Endothelial cell of umbilical vein (primary cell): ENCODE measurements around the gene PAFAH2. TPM values are rescaled to one million over a fixed set of nuclear protein-coding genes. Genes with fewer than 3 reads are reported as not detected.

Experiments
- BruUV-seq: library from RNA; stranded (reverse); fragments of 400-500 nt; replicated peaks from 2 replicates; lab custom pipeline; 2021; lab: Mats Ljungman, UMichigan
- CTCF ChIA-PET: fragments of 300-600, 350-600 bp; sonication (Branson Sonifier 250); formaldehyde crosslinking; loops from one replicate; lab custom pipeline; 2021; ENCODE audit warnings: antibody characterized with exemption, inconsistent platforms; lab: Charles Lee
- POLR2A ChIA-PET: fragments of 300-600, 350-600 bp; sonication (Branson Sonifier 250); formaldehyde crosslinking; loops from one replicate; lab custom pipeline; 2021; ENCODE audit warnings: antibody characterized with exemption, inconsistent platforms; lab: Charles Lee
- DNase-seq: peaks from one replicate; pipeline ENCODE4 v3.0.0-alpha.2; 2011; ENCODE audit warnings: low read depth, low spot score
- FAIRE-seq: peaks from 2 replicates; lab custom pipeline; 2011; peaks lifted over from hg19 to GRCh38; lab: Jason Lieb, UNC
- H2AFZ ChIP-seq: 2 replicates; pipeline ENCODE4 v1.6.0; 2012; ENCODE audit warnings: low read depth, low read length, control low read depth, inconsistent platforms
- H3K27ac ChIP-seq: 2 replicates; pipeline ENCODE4 v1.5.1; 2011; ENCODE audit warnings: low read depth, mild to moderate bottlenecking, control low read depth, low read length, moderate library complexity; ENCODE audit not compliant: insufficient read depth
- H3K27me3 ChIP-seq, 2 experiments: 2 replicates each; pipeline versions ENCODE4 v1.6.0 to v1.6.1; 2011; ENCODE audit warnings: low read length in 2 of 2, mixed read lengths in 1 of 2; ENCODE audit not compliant: control insufficient read depth in 2 of 2, insufficient read depth in 2 of 2
- H3K36me3 ChIP-seq, 2 experiments: 2 replicates in 1 of 2; 3 replicates in 1 of 2; pipeline ENCODE4 v1.5.1; 2011; ENCODE audit warnings: low read length in 2 of 2, mild to moderate bottlenecking in 1 of 2, moderate library complexity in 1 of 2; ENCODE audit not compliant: control insufficient read depth in 2 of 2, insufficient read depth in 2 of 2; ENCODE audit errors: extremely low read depth in 1 of 2
- H3K4me1 ChIP-seq: 3 replicates; pipeline ENCODE4 v1.5.1; 2011; ENCODE audit warnings: mild to moderate bottlenecking, low read length; ENCODE audit not compliant: control insufficient read depth, insufficient read depth; ENCODE audit errors: extremely low read depth
- H3K4me2 ChIP-seq: 2 replicates; pipeline ENCODE4 v1.6.1; 2011; ENCODE audit warnings: low read length, control low read depth, mixed read lengths; ENCODE audit not compliant: insufficient read depth
- H3K4me3 ChIP-seq, 3 experiments: fragments of 200-600 bp in 1 of 3; sonication (generic), shearing (Covaris generic) in 1 of 3; replicated peaks in 1 of 3; 2 replicates each; pipeline ENCODE4 v1.5.1; 2011 to 2016; ENCODE audit warnings: control low read depth in 3 of 3, low read length in 3 of 3, mild to moderate bottlenecking in 2 of 3, inconsistent platforms in 1 of 3, low read depth in 1 of 3, moderate library complexity in 1 of 3; ENCODE audit not compliant: insufficient read depth in 1 of 3
- H3K79me2 ChIP-seq: 2 replicates; pipeline ENCODE4 v1.6.0; 2012; ENCODE audit warnings: low read length, inconsistent platforms; ENCODE audit not compliant: control insufficient read depth, insufficient read depth
- H3K9ac ChIP-seq: replicated peaks from 2 replicates; pipeline ENCODE3; 2011; ENCODE audit warnings: low read length, control low read depth; ENCODE audit not compliant: insufficient read depth; ENCODE audit errors: extremely low read depth
- H3K9me1 ChIP-seq: replicated peaks from 3 replicates; pipeline ENCODE4 v1.6.0; 2011; ENCODE audit warnings: mild to moderate bottlenecking, low read length; ENCODE audit not compliant: control insufficient read depth, insufficient read depth; ENCODE audit errors: extremely low read depth
- H3K9me3 ChIP-seq: replicated peaks from 2 replicates; pipeline ENCODE4 v1.5.1; 2012; ENCODE audit warnings: low read length, inconsistent platforms; ENCODE audit not compliant: control insufficient read depth, insufficient read depth
- H4K20me1 ChIP-seq: replicated peaks from 2 replicates; pipeline ENCODE3; 2011; ENCODE audit warnings: mild to moderate bottlenecking, low read length; ENCODE audit not compliant: control insufficient read depth, insufficient read depth; ENCODE audit errors: extremely low read depth
- EZH2 ChIP-seq: IDR thresholded peaks from 2 replicates; pipeline ENCODE4 v1.6.1; 2012; ENCODE audit warnings: borderline replicate concordance, low read depth, mild to moderate bottlenecking, moderate library complexity, low read length, inconsistent platforms; ENCODE audit not compliant: severe bottlenecking
- FOS ChIP-seq: IDR thresholded peaks from 2 replicates; pipeline ENCODE4 v1.6.1; 2011; ENCODE audit warnings: mild to moderate bottlenecking, low read length, moderate library complexity, borderline replicate concordance; ENCODE audit not compliant: insufficient read depth
- GATA2 ChIP-seq: IDR thresholded peaks from 2 replicates; pipeline ENCODE4 v1.7.0; 2011; ENCODE audit warnings: low read depth, mild to moderate bottlenecking, moderate library complexity, mixed read lengths, low read length; ENCODE audit not compliant: insufficient read length, insufficient read depth
- MYC ChIP-seq: IDR thresholded peaks from one replicate; pipeline ENCODE4 v1.6.1; 2011; ENCODE audit warnings: mild to moderate bottlenecking, low read depth, low read length
- POLR2A ChIP-seq: IDR thresholded peaks from 2 replicates; pipeline ENCODE4 v1.6.1; 2012; ENCODE audit warnings: low read depth, mild to moderate bottlenecking, control low read depth, low read length
- POLR2AphosphoS5 ChIP-seq: IDR thresholded peaks from 2 replicates; pipeline ENCODE4 v1.6.1; 2012; ENCODE audit warnings: low read depth, mild to moderate bottlenecking, control low read depth, low read length, moderate library complexity; ENCODE audit not compliant: insufficient read depth
- dilution Hi-C: fragments of 300-500 bp; cut with MboI; formaldehyde crosslinking; loops from one replicate; pipeline ENCODE4 v1.15.0; 2019; ENCODE audit warnings: low sequenced_read_pairs; ENCODE audit not compliant: extremely low pct_ligation_motif_present
- intact Hi-C: fragments of 100-400 bp; cut with micrococcal nuclease; formaldehyde crosslinking; loops from one replicate; pipeline ENCODE4 v1.10.0; 2022
- polyA plus RNA-seq, 4 experiments: library from polyadenylated mRNA; depleted of rRNA in 3 of 4; stranded (reverse) in 3 of 4; unstranded in 1 of 4; fragments of >200 nt; gene quantifications; 2 replicates each; pipeline versions ENCODE4 v1.2.1 to v1.2.3, GENCODE V29; 2011 to 2012; ENCODE audit warnings: missing spikeins in 1 of 4
- total RNA-seq: library from RNA; stranded (reverse); gene quantifications from 2 replicates; pipeline ENCODE4 v1.2.3, GENCODE V29; 2021
- TF ChIP-seq, protein P1 (sequence below): IDR thresholded peaks from 2 replicates; pipeline ENCODE4 v1.6.1; 2011; ENCODE audit not compliant: insufficient read depth, insufficient read length

The PAFAH2 gene
- total and polyA plus RNA-seq, 2 donors (not counting 3 experiments of a cell fraction or from before 2014, with no cell fraction given), result 6.0 to 6.9 TPM

DNA sequence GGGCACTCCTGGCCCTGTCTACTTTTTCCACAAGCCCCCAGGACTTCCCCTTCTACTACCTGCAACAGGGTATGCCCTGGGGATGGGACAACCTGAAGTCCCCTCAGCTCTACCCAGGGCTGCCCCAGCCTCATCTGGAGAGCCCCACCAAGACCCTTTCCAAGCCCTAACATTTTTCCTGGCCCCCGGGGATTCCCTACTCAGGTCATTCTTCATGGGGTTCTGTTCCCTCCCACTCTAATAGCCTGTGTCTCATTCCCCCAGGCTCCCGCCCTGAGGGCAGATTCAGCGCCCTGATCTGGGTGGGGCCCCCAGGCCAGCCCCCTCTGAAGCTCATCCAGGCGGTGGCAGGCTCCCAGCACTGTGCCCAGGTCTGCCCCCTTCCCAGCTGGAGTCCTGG lies 33.3 kb upstream of the PAFAH2 start:
- CTCF ChIA-PET, result interaction anchor here (0.9 to 1.8 kb wide), 3 partner anchors 114 to 386 kb away, joined by 3 to 6 read pairs (median 4); partner anchors contain the start of gene ZNF593

GRCh38 chr1:26029864-26030481 lies 32.1 kb upstream of the PAFAH2 start:
- CTCF ChIA-PET, result interaction anchor here (1.3 to 2.3 kb wide), 5 partner anchors 19 to 387 kb away, joined by 3 to 17 read pairs (median 6); partner anchors contain the start of gene PAFAH2
- FAIRE-seq, result no peak
- dilution Hi-C loops, result no loop called here

More for the DNA sequence above, 33.3 kb upstream of the PAFAH2 start:
- H3K9ac ChIP-seq, result no peak overlapping the region
- H3K9me3 ChIP-seq, result no peaks in the 10 kb centered on the region
- H3K79me2 ChIP-seq, result no peaks in the 10 kb centered on the region
- H3K36me3 ChIP-seq, result no peaks in the 10 kb centered on the region
- no peak for FAIRE-seq
- peaks cover 10% of the 10 kb centered on the region for H3K4me1 ChIP-seq
- DNase-seq, result no peak
- no peaks in the 10 kb centered on the region for H3K9me1 ChIP-seq
- dilution Hi-C loops (no loop called here), intact Hi-C loops (no loop called here)
- peaks cover 0 to 3% of the 10 kb centered on the region in 2 experiments for H3K27me3 ChIP-seq
- POLR2A ChIA-PET, result no interaction called here
- no peak for TF ChIP-seq GATA2
- no peak for TF ChIP-seq EZH2
- no peak for TF ChIP-seq MYC
- TF ChIP-seq POLR2A, result no peak
- no peak for TF ChIP-seq FOS
- no peak for TF ChIP-seq POLR2AphosphoS5
- no peak overlapping the region for H3K27ac ChIP-seq
- no peak overlapping the region for H3K4me3 ChIP-seq
- H4K20me1 ChIP-seq, result no peaks in the 10 kb centered on the region
- H3K4me2 ChIP-seq, result no peak overlapping the region
- no TSS peak for BruUV-seq
- H2AFZ ChIP-seq, result no peak overlapping the region

More at GRCh38 chr1:26029864-26030481, 32.1 kb upstream of the PAFAH2 start:
- Histone ChIP-seq H3K79me2 (no peaks in the 10 kb centered on the region), H3K27me3 (peaks cover 0 to 3% of the 10 kb centered on the region in 2 experiments), H3K4me2 (no peak overlapping the region), H3K9me3 (no peaks in the 10 kb centered on the region), H3K36me3 (no peaks in the 10 kb centered on the region), H3K27ac (no peak overlapping the region), H3K4me1 (peaks cover 4% of the 10 kb centered on the region), H2AFZ (no peak overlapping the region), H3K9me1 (no peaks in the 10 kb centered on the region), H4K20me1 (no peaks in the 10 kb centered on the region), H3K4me3 (no peak overlapping the region), H3K9ac (no peak overlapping the region)
- POLR2A ChIA-PET, result interaction anchor here (0.5 kb wide), 1 partner anchor 41 kb away, joined by 8 read pairs; no protein-coding TSS in a partner anchor
- no peak for TF ChIP-seq FOS
- TF ChIP-seq POLR2A, result no peak
- TF ChIP-seq, protein P1, sequence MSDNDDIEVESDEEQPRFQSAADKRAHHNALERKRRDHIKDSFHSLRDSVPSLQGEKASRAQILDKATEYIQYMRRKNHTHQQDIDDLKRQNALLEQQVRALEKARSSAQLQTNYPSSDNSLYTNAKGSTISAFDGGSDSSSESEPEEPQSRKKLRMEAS, result no peak
- DNase-seq, result no peak
- BruUV-seq, result no TSS peak
- intact Hi-C loops, result no loop called here
